Activated CD4-positive, alpha-beta T cell treated with anti-CD3 and anti-CD28 coated beads, Interleukin-2, amount 50 U/mL, for 1 hour (primary cell): ENCODE results near the gene CNOT4.
A peak's percentile ranks its signal among the peaks of the same experiment; 100 is the strongest.

Experiments
- DNase-seq: peaks from one replicate; pipeline ENCODE4 v3.0.0-alpha.2; 2020

CNOT4 gene

GRCh38 chr7:135509839-135510591 lies at the start of gene CNOT4:
Gene CNOT4, minus strand, starts transcription at chr7:135510102. Its CDS starts 71,771 bp downstream, at chr7:135438331.
- peak; percentile 97 for DNase-seq

- DNase-seq: no peak
Observed at GRCh38 chr7:135558881-135559280, 49.0 kb upstream of the CNOT4 start.

GRCh38 chr7:135558337-135558767 lies 48.5 kb upstream of the CNOT4 start:
- DNase-seq: peak; percentile 58

GRCh38 chr7:135557455-135558336 lies 47.8 kb upstream of the CNOT4 start, which contains the start of gene NUP205:
Gene NUP205, plus strand, starts transcription at chr7:135557917. Its CDS starts 28 bp downstream, at chr7:135557945.
- peak; percentile 72 for DNase-seq

- DNase-seq: no peak
Observed at GRCh38 chr7:135553346-135553745, 43.4 kb upstream of the CNOT4 start.

- DNase-seq: no peak
Observed at GRCh38 chr7:135552148-135552547, 42.2 kb upstream of the CNOT4 start.

- DNase-seq: no peak
Observed at GRCh38 chr7:135550196-135550595, 40.3 kb upstream of the CNOT4 start.

GRCh38 chr7:135541029-135541428 lies 31.1 kb upstream of the CNOT4 start:
- DNase-seq: no peak

- no peak for DNase-seq
Observed at GRCh38 chr7:135539629-135540028, 29.7 kb upstream of the CNOT4 start.

- no peak for DNase-seq
Observed at GRCh38 chr7:135538376-135538775, 28.5 kb upstream of the CNOT4 start.

- DNase-seq: no peak
Observed at GRCh38 chr7:135537905-135538304, 28.0 kb upstream of the CNOT4 start.

GRCh38 chr7:135537453-135537852 lies 27.6 kb upstream of the CNOT4 start:
- DNase-seq: no peak

GRCh38 chr7:135536150-135536549 lies 26.2 kb upstream of the CNOT4 start:
- DNase-seq: no peak

GRCh38 chr7:135527025-135527424 lies 17.1 kb upstream of the CNOT4 start:
- DNase-seq: no peak

GRCh38 chr7:135525426-135525825 lies 15.5 kb upstream of the CNOT4 start:
- DNase-seq: no peak

GRCh38 chr7:135523146-135523545 lies 13.2 kb upstream of the CNOT4 start:
- DNase-seq: no peak

- no peak for DNase-seq
Observed at GRCh38 chr7:135522509-135522908, 12.6 kb upstream of the CNOT4 start.

- DNase-seq: no peak
Observed at GRCh38 chr7:135519871-135520270, 10.0 kb upstream of the CNOT4 start.

GRCh38 chr7:135519233-135519688 lies 9.4 kb upstream of the CNOT4 start:
- DNase-seq: no peak

- no peak for DNase-seq
Observed at GRCh38 chr7:135518748-135519147, 8.8 kb upstream of the CNOT4 start.

GRCh38 chr7:135517060-135517459 lies 7.2 kb upstream of the CNOT4 start:
- DNase-seq: no peak

- no peak for DNase-seq
Observed at GRCh38 chr7:135514856-135515255, 5.0 kb upstream of the CNOT4 start.

- no peak for DNase-seq
Observed at GRCh38 chr7:135512135-135512887, 2.4 kb upstream of the CNOT4 start.
